ENCODE measurements around the gene LEPROT.

The LEPROT gene

DNA sequence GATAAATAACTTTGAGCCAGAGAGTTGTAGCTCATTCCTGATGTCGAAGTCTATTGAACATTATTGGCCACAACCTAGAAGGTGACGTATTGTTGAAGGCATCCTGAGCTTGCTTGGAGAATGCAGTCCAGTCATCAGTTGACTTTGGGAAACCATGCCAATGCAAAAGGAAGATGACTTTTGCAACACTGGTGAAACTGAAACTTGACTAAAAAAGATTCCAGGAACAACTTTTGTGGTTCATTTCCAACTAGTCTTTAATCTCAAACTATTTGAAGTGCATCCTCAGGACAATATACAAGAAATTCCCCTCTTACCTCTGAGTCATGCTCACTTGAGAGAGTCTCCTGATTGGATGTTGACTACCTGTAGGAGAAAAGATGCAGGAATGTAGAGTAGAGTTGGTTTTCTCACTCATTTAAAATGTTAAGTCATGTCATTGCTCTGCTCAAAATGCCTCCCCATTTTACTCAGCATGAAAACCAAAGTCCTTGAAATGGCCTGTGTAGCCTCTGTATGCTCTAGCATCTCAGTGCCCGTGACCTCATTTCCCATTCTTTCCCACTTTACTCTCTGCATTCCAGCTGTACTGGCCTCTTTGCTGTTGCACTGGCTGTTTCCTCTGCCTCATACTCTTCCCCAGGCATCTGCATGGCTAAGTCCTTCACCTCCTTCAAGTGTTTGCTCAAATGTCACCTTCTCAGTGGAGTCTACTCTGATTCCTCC, 24.4 kb upstream of the LEPROT start:
- H2AK5ac ChIP-seq (ENCODE audit: low read length, severe bottlenecking), result no peak overlapping the region
- H3K18ac ChIP-seq (ENCODE audit: low read depth in 1 of 2, low read length in 2 of 2), result no peak overlapping the region
- WGBS, result 91% methylated on average over 3 of the region's 3 CpGs
- H4K91ac ChIP-seq (ENCODE audit: low read length), result no peak overlapping the region
- peaks cover 2% of the 10 kb centered on the region for H3K4me1 ChIP-seq (ENCODE audit: control insufficient read depth, insufficient read depth, low read depth, low read length)
- H3K79me1 ChIP-seq (replicated peaks; ENCODE audit: low read length, poor library complexity, severe bottlenecking), result no peaks in the 10 kb centered on the region
- H3K36me3 ChIP-seq (ENCODE audit: control insufficient read depth in 1 of 2, insufficient read depth in 2 of 2, low read depth in 1 of 2, low read length in 2 of 2), result no peaks in the 10 kb centered on the region
- no peak overlapping the region for H3K23ac ChIP-seq (ENCODE audit: low read length in 2 of 2)
- peak overlapping the region in 1 of 2 experiments; percentile 15 for H3K4me3 ChIP-seq (ENCODE audit: insufficient read depth in 1 of 2, low read depth in 1 of 2, low read length in 2 of 2)
- no peak overlapping the region for H3K14ac ChIP-seq (ENCODE audit: low read length in 2 of 2)
- no peak overlapping the region for H2BK5ac ChIP-seq (ENCODE audit: low read depth, low read length, poor library complexity, severe bottlenecking)
- no peak overlapping the region for H4K8ac ChIP-seq (ENCODE audit: low read length)
- H2BK15ac ChIP-seq (ENCODE audit: low read depth, poor library complexity, severe bottlenecking), result no peak overlapping the region
- H3K27me3 ChIP-seq (ENCODE audit: control insufficient read depth in 1 of 2, insufficient read depth in 1 of 2, low read length in 2 of 2), result no peaks in the 10 kb centered on the region
- H3K9ac ChIP-seq (ENCODE audit: low read length), result peak overlapping the region; percentile 27
- H3K9me3 ChIP-seq (ENCODE audit: control insufficient read depth, low read length), result no peaks in the 10 kb centered on the region
- peak; percentile 59 for DNase-seq
- no peak overlapping the region for H2BK120ac ChIP-seq (ENCODE audit: low read depth, low read length)
- H2AFZ ChIP-seq (ENCODE audit: low read depth, low read length), result no peak overlapping the region
- H3K27ac ChIP-seq (ENCODE audit: low read length, poor library complexity, severe bottlenecking), result peak overlapping the region; percentile 0
- H3K4me2 ChIP-seq (ENCODE audit: low read length, poor library complexity, severe bottlenecking), result no peak overlapping the region
- H2BK12ac ChIP-seq (ENCODE audit: low read length in 2 of 2), result no peak overlapping the region
- H3K4ac ChIP-seq (ENCODE audit: low read depth in 1 of 2, low read length in 2 of 2), result no peak overlapping the region

DNA sequence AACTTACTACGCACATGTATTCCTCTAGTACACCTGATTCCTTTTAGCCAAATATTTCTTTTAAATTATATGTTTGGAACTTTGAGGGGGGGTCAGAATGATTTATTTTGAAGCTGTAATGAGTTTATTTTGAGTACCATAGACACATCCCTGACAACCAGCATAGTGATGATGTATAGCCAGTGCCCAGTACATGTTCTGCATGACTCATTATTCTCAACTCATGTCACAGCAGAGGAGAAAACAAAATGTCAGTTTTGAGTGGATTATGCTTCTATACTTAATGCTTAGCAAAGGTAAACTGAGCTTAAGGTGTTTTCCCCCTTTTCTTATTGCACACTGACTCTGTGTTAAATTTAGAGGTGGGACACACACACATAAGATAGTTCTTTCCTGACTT, 22.4 kb upstream of the LEPROT start:
- no peak overlapping the region for H4K91ac ChIP-seq (ENCODE audit: low read length)
- H4K8ac ChIP-seq (ENCODE audit: low read length), result no peak overlapping the region
- no peak overlapping the region for H3K14ac ChIP-seq (ENCODE audit: low read length in 2 of 2)
- no peak overlapping the region for H3K4ac ChIP-seq (ENCODE audit: low read depth in 1 of 2, low read length in 2 of 2)
- H3K79me1 ChIP-seq (replicated peaks; ENCODE audit: low read length, poor library complexity, severe bottlenecking), result no peaks in the 10 kb centered on the region
- no CpG with 5 or more reads among the region's 1 CpG for WGBS
- no peak overlapping the region for H2BK120ac ChIP-seq (ENCODE audit: low read depth, low read length)
- no peaks in the 10 kb centered on the region for H3K36me3 ChIP-seq (ENCODE audit: control insufficient read depth in 1 of 2, insufficient read depth in 2 of 2, low read depth in 1 of 2, low read length in 2 of 2)
- no peak overlapping the region for H3K4me3 ChIP-seq (ENCODE audit: insufficient read depth in 1 of 2, low read depth in 1 of 2, low read length in 2 of 2)
- H3K23ac ChIP-seq (ENCODE audit: low read length in 2 of 2), result no peak overlapping the region
- no peaks in the 10 kb centered on the region for H3K9me3 ChIP-seq (ENCODE audit: control insufficient read depth, low read length)
- no peak overlapping the region for H2BK5ac ChIP-seq (ENCODE audit: low read depth, low read length, poor library complexity, severe bottlenecking)
- H2BK12ac ChIP-seq (ENCODE audit: low read length in 2 of 2), result no peak overlapping the region
- no peak for DNase-seq
- H2AFZ ChIP-seq (ENCODE audit: low read depth, low read length), result no peak overlapping the region
- no peak overlapping the region for H2BK15ac ChIP-seq (ENCODE audit: low read depth, poor library complexity, severe bottlenecking)
- H3K4me1 ChIP-seq (ENCODE audit: control insufficient read depth, insufficient read depth, low read depth, low read length), result peaks cover 2% of the 10 kb centered on the region
- H3K9ac ChIP-seq (ENCODE audit: low read length), result no peak overlapping the region
- H3K27me3 ChIP-seq (ENCODE audit: control insufficient read depth in 1 of 2, insufficient read depth in 1 of 2, low read length in 2 of 2), result no peaks in the 10 kb centered on the region
- no peak overlapping the region for H3K4me2 ChIP-seq (ENCODE audit: low read length, poor library complexity, severe bottlenecking)
- H3K18ac ChIP-seq (ENCODE audit: low read depth in 1 of 2, low read length in 2 of 2), result no peak overlapping the region
- H3K27ac ChIP-seq (ENCODE audit: low read length, poor library complexity, severe bottlenecking), result no peak overlapping the region
- no peak overlapping the region for H2AK5ac ChIP-seq (ENCODE audit: low read length, severe bottlenecking)

GRCh38 chr1:65399003-65399402, 21.5 kb upstream of the LEPROT start:
- no peak overlapping the region for H2BK12ac ChIP-seq (ENCODE audit: low read length in 2 of 2)
- no peak overlapping the region for H2AK5ac ChIP-seq (ENCODE audit: low read length, severe bottlenecking)
- no peak overlapping the region for H3K4me2 ChIP-seq (ENCODE audit: low read length, poor library complexity, severe bottlenecking)
- H3K79me1 ChIP-seq (replicated peaks; ENCODE audit: low read length, poor library complexity, severe bottlenecking), result no peaks in the 10 kb centered on the region
- no peak overlapping the region for H2BK15ac ChIP-seq (ENCODE audit: low read depth, poor library complexity, severe bottlenecking)
- no peak overlapping the region for H4K8ac ChIP-seq (ENCODE audit: low read length)
- H2AFZ ChIP-seq (ENCODE audit: low read depth, low read length), result no peak overlapping the region
- H2BK120ac ChIP-seq (ENCODE audit: low read depth, low read length), result no peak overlapping the region
- H3K27me3 ChIP-seq (ENCODE audit: control insufficient read depth in 1 of 2, insufficient read depth in 1 of 2, low read length in 2 of 2), result no peaks in the 10 kb centered on the region
- H3K4ac ChIP-seq (ENCODE audit: low read depth in 1 of 2, low read length in 2 of 2), result no peak overlapping the region
- no peak overlapping the region for H3K4me3 ChIP-seq (ENCODE audit: insufficient read depth in 1 of 2, low read depth in 1 of 2, low read length in 2 of 2)
- H2BK5ac ChIP-seq (ENCODE audit: low read depth, low read length, poor library complexity, severe bottlenecking), result no peak overlapping the region
- DNase-seq, result no peak
- no peak overlapping the region for H3K27ac ChIP-seq (ENCODE audit: low read length, poor library complexity, severe bottlenecking)
- H3K9ac ChIP-seq (ENCODE audit: low read length), result no peak overlapping the region
- H3K14ac ChIP-seq (ENCODE audit: low read length in 2 of 2), result no peak overlapping the region
- no peak overlapping the region for H3K18ac ChIP-seq (ENCODE audit: low read depth in 1 of 2, low read length in 2 of 2)
- H3K9me3 ChIP-seq (ENCODE audit: control insufficient read depth, low read length), result no peaks in the 10 kb centered on the region
- no peak overlapping the region for H4K91ac ChIP-seq (ENCODE audit: low read length)
- H3K4me1 ChIP-seq (ENCODE audit: control insufficient read depth, insufficient read depth, low read depth, low read length), result peaks cover 2% of the 10 kb centered on the region
- H3K23ac ChIP-seq (ENCODE audit: low read length in 2 of 2), result no peak overlapping the region
- WGBS, result no CpG with 5 or more reads among the region's 1 CpG
- no peaks in the 10 kb centered on the region for H3K36me3 ChIP-seq (ENCODE audit: control insufficient read depth in 1 of 2, insufficient read depth in 2 of 2, low read depth in 1 of 2, low read length in 2 of 2)

DNA sequence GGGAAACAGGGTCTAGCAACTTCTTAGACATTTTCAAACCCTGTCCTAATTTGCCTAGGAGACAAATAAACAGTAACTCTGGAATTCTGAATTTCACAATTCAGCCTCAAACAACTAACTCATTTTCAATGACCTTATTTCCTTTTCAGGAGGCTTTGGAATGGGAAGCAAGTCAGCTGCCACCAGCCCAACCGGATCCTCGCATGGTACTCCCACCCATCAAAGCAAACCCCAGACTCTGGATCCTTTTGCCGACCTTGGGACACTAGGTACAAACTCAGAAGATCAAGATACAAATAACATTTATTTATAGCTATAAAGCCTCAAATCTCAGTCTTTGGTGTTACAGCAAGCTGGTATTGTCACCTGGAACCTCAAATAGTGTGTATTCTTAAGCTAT, 18.9 kb upstream of the LEPROT start:
- H3K4me1 ChIP-seq (ENCODE audit: control insufficient read depth, insufficient read depth, low read depth, low read length), result no peaks in the 10 kb centered on the region
- H3K4ac ChIP-seq (ENCODE audit: low read depth in 1 of 2, low read length in 2 of 2), result no peak overlapping the region
- H3K18ac ChIP-seq (ENCODE audit: low read depth in 1 of 2, low read length in 2 of 2), result no peak overlapping the region
- no peak overlapping the region for H3K4me3 ChIP-seq (ENCODE audit: insufficient read depth in 1 of 2, low read depth in 1 of 2, low read length in 2 of 2)
- no peaks in the 10 kb centered on the region for H3K27me3 ChIP-seq (ENCODE audit: control insufficient read depth in 1 of 2, insufficient read depth in 1 of 2, low read length in 2 of 2)
- no peak overlapping the region for H2BK12ac ChIP-seq (ENCODE audit: low read length in 2 of 2)
- H3K14ac ChIP-seq (ENCODE audit: low read length in 2 of 2), result no peak overlapping the region
- no peak overlapping the region for H2AK5ac ChIP-seq (ENCODE audit: low read length, severe bottlenecking)
- H2BK15ac ChIP-seq (ENCODE audit: low read depth, poor library complexity, severe bottlenecking), result no peak overlapping the region
- H3K9me3 ChIP-seq (ENCODE audit: control insufficient read depth, low read length), result no peaks in the 10 kb centered on the region
- H3K27ac ChIP-seq (ENCODE audit: low read length, poor library complexity, severe bottlenecking), result no peak overlapping the region
- H2AFZ ChIP-seq (ENCODE audit: low read depth, low read length), result no peak overlapping the region
- no peak overlapping the region for H4K91ac ChIP-seq (ENCODE audit: low read length)
- no peak overlapping the region for H3K23ac ChIP-seq (ENCODE audit: low read length in 2 of 2)
- no peak overlapping the region for H2BK5ac ChIP-seq (ENCODE audit: low read depth, low read length, poor library complexity, severe bottlenecking)
- WGBS, result 83% methylated on average over 3 of the region's 3 CpGs
- no peak overlapping the region for H3K4me2 ChIP-seq (ENCODE audit: low read length, poor library complexity, severe bottlenecking)
- H3K9ac ChIP-seq (ENCODE audit: low read length), result no peak overlapping the region
- no peak overlapping the region for H4K8ac ChIP-seq (ENCODE audit: low read length)
- peak; percentile 35 for DNase-seq
- H2BK120ac ChIP-seq (ENCODE audit: low read depth, low read length), result no peak overlapping the region
- H3K36me3 ChIP-seq (ENCODE audit: control insufficient read depth in 1 of 2, insufficient read depth in 2 of 2, low read depth in 1 of 2, low read length in 2 of 2), result peaks cover 0 to 3% of the 10 kb centered on the region in 2 experiments
- no peaks in the 10 kb centered on the region for H3K79me1 ChIP-seq (replicated peaks; ENCODE audit: low read length, poor library complexity, severe bottlenecking)
